G401 (cell line): Measurements from ENCODE around the gene ADAP2. TPM values are rescaled to one million over a fixed set of nuclear protein-coding genes. Genes with fewer than 3 reads are reported as not detected.

ENCODE experiments used
- DNase-seq: peaks from one replicate; pipeline ENCODE4 v3.0.0-alpha.2; 2015; ENCODE audit warnings: low spot score
- in situ Hi-C: cut with HindIII; loops from 2 replicates; pipeline ENCODE4 v1.10.0; 2016; ENCODE audit warnings: low sequenced_read_pairs, mixed read lengths
- total RNA-seq: library from RNA; depleted of rRNA; stranded (reverse); fragments of >200 nt; shearing (Covaris generic); gene quantifications from 2 replicates; pipeline ENCODE4 v1.2.3, GENCODE V29; 2014; rRNA removed

Gene ADAP2
- total RNA-seq, 1 experiment from 2014 or later, result 3.7 TPM

GRCh38 chr17:31003225-31003866 is 81.6 kb downstream of the ADAP2 start:
- in situ Hi-C loops, result no loop called here
- no peak for DNase-seq

- in situ Hi-C loops, result no loop called here
- no peak for DNase-seq
These were observed 82.4 kb downstream of the ADAP2 start for GRCh38 chr17:31004160-31004559.

GRCh38 chr17:31007695-31008373 is 86.1 kb downstream of the ADAP2 start:
- in situ Hi-C loops, result no loop called here
- no peak for DNase-seq

GRCh38 chr17:31008374-31009041 is 86.8 kb downstream of the ADAP2 start:
- DNase-seq, result peak; percentile 60
- in situ Hi-C loops, result no loop called here

Other genes with a start within 250 kb of the ADAP2 start
- 21.5 and 25.3 TPM in 2 replicates for gene CRLF3, start 97.3 kb upstream of the ADAP2 start, total RNA-seq
- 3.8 and 11.2 TPM in 2 replicates for gene ATAD5, start 90.0 kb upstream of the ADAP2 start, total RNA-seq
- 14.5 and 27.6 TPM in 2 replicates for gene TEFM, start 15.7 kb upstream of the ADAP2 start, total RNA-seq
- gene RNF135, start 49.1 kb downstream of the ADAP2 start, total RNA-seq, result 1.2 TPM in 2 replicates
- 11.1 and 15.1 TPM in 2 replicates for gene NF1, start 173.0 kb downstream of the ADAP2 start, total RNA-seq